ENCODE results near the gene HSD17B4.
"Not testable (repeated sequence)": the region's sequence is repeated elsewhere in the genome, so short reads cannot be mapped to it uniquely, and the experiment has no call there.

Gene HSD17B4

GRCh38 chr5:119476341-119476740, 24.0 kb downstream of the HSD17B4 start:
- DNase-seq (ENCODE audit: low read depth in 2 of 2, low spot score in 1 of 2): no peak

GRCh38 chr5:119478781-119479180, 26.5 kb downstream of the HSD17B4 start:
- DNase-seq (ENCODE audit: low read depth in 2 of 2, low spot score in 1 of 2): no peak

GRCh38 chr5:119480629-119481028, 28.3 kb downstream of the HSD17B4 start:
- not testable (repeated sequence) for DNase-seq (ENCODE audit: low read depth in 2 of 2, low spot score in 1 of 2)

- DNase-seq (ENCODE audit: low read depth in 2 of 2, low spot score in 1 of 2): no peak
These were observed 30.9 kb downstream of the HSD17B4 start for GRCh38 chr5:119483155-119483554.

GRCh38 chr5:119484884-119485283, 32.6 kb downstream of the HSD17B4 start:
- no peak for DNase-seq (ENCODE audit: low read depth in 2 of 2, low spot score in 1 of 2)

- DNase-seq (ENCODE audit: low read depth in 2 of 2, low spot score in 1 of 2): no peak
These were observed 49.4 kb downstream of the HSD17B4 start for GRCh38 chr5:119501671-119502179.

- DNase-seq (ENCODE audit: low read depth in 2 of 2, low spot score in 1 of 2): not testable (repeated sequence)
These were observed 51.6 kb downstream of the HSD17B4 start for GRCh38 chr5:119503939-119504338.

GRCh38 chr5:119512277-119512676, 60.0 kb downstream of the HSD17B4 start:
- DNase-seq (ENCODE audit: low read depth in 2 of 2, low spot score in 1 of 2): no peak

- no peak for DNase-seq (ENCODE audit: low read depth in 2 of 2, low spot score in 1 of 2)
These were observed 62.9 kb downstream of the HSD17B4 start for GRCh38 chr5:119515192-119515591.

- DNase-seq (ENCODE audit: low read depth in 2 of 2, low spot score in 1 of 2): not testable (repeated sequence)
These were observed 64.8 kb downstream of the HSD17B4 start for GRCh38 chr5:119517115-119517514.

GRCh38 chr5:119521232-119521631, 68.9 kb downstream of the HSD17B4 start:
- no peak for DNase-seq (ENCODE audit: low read depth in 2 of 2, low spot score in 1 of 2)

- DNase-seq (ENCODE audit: low read depth in 2 of 2, low spot score in 1 of 2): no peak
These were observed 70.5 kb downstream of the HSD17B4 start for GRCh38 chr5:119522841-119523240.

GRCh38 chr5:119524485-119524884, 72.2 kb downstream of the HSD17B4 start:
- no peak for DNase-seq (ENCODE audit: low read depth in 2 of 2, low spot score in 1 of 2)

- DNase-seq (ENCODE audit: low read depth in 2 of 2, low spot score in 1 of 2): no peak
These were observed 75.1 kb downstream of the HSD17B4 start for GRCh38 chr5:119527351-119527750.

- DNase-seq (ENCODE audit: low read depth in 2 of 2, low spot score in 1 of 2): no peak
These were observed 77.5 kb downstream of the HSD17B4 start for GRCh38 chr5:119529811-119530210.

- no peak for DNase-seq (ENCODE audit: low read depth in 2 of 2, low spot score in 1 of 2)
These were observed 80.3 kb downstream of the HSD17B4 start for GRCh38 chr5:119532637-119533036.

- no peak for DNase-seq (ENCODE audit: low read depth in 2 of 2, low spot score in 1 of 2)
These were observed 85.4 kb downstream of the HSD17B4 start for GRCh38 chr5:119537704-119538103.

GRCh38 chr5:119541716-119542115, 89.4 kb downstream of the HSD17B4 start:
- DNase-seq (ENCODE audit: low read depth in 2 of 2, low spot score in 1 of 2): no peak

GRCh38 chr5:119551819-119552218, 99.5 kb downstream of the HSD17B4 start:
- DNase-seq (ENCODE audit: low read depth in 2 of 2, low spot score in 1 of 2): no peak

GRCh38 chr5:119554597-119554996, 102.3 kb downstream of the HSD17B4 start:
- DNase-seq (ENCODE audit: low read depth in 2 of 2, low spot score in 1 of 2): no peak

- no peak for DNase-seq (ENCODE audit: low read depth in 2 of 2, low spot score in 1 of 2)
These were observed 118.6 kb downstream of the HSD17B4 start for GRCh38 chr5:119570910-119571309.

- DNase-seq (ENCODE audit: low read depth in 2 of 2, low spot score in 1 of 2): no peak
These were observed 126.6 kb downstream of the HSD17B4 start for GRCh38 chr5:119578937-119579336.

- DNase-seq (ENCODE audit: low read depth in 2 of 2, low spot score in 1 of 2): no peak
These were observed 130.7 kb downstream of the HSD17B4 start for GRCh38 chr5:119582987-119583386.

- no peak for DNase-seq (ENCODE audit: low read depth in 2 of 2, low spot score in 1 of 2)
These were observed 131.4 kb downstream of the HSD17B4 start for GRCh38 chr5:119583684-119584083.
